DND-41 (cell line): ENCODE data around the gene OPALIN.

Experiments used
- ATAC-seq: fragments of 200-7000 bp; cut with Tn5 transposase; 3 replicates; pipeline ENCODE4 v1.9.1; 2021; ENCODE audit warnings: low read depth; ENCODE audit not compliant: insufficient read depth
- DNase-seq: peaks from one replicate; pipeline ENCODE4 v3.0.0-alpha.2; 2020
- H2AFZ ChIP-seq: 2 replicates; pipeline ENCODE4 v1.6.0; 2012; ENCODE audit warnings: low read depth, low read length
- H3K27ac ChIP-seq: 2 replicates; pipeline ENCODE4 v1.5.1; 2012; ENCODE audit warnings: low read length, inconsistent platforms
- H3K27me3 ChIP-seq: fragments of 200-600 bp; sonication (generic); 2 replicates; pipeline ENCODE4 v1.6.0; 2012; ENCODE audit warnings: low read length, mild to moderate bottlenecking, inconsistent platforms; ENCODE audit not compliant: insufficient read depth, poor library complexity
- H3K36me3 ChIP-seq: 2 replicates; pipeline ENCODE4 v1.5.1; 2012; ENCODE audit warnings: low read length, inconsistent platforms; ENCODE audit not compliant: insufficient read depth
- H3K4me1 ChIP-seq: 2 replicates; pipeline ENCODE4 v1.5.1; 2012; ENCODE audit warnings: mild to moderate bottlenecking, low read length; ENCODE audit not compliant: insufficient read depth
- H3K4me2 ChIP-seq: 2 replicates; pipeline ENCODE4 v1.6.0; 2012; ENCODE audit warnings: mild to moderate bottlenecking, moderate library complexity, low read length, inconsistent platforms; ENCODE audit not compliant: insufficient read depth
- H3K4me3 ChIP-seq, 2 experiments: fragments of 200-600 bp in 1 of 2; shearing (Covaris generic) in 1 of 2; 2 replicates each; pipeline ENCODE4 v1.5.1; 2012 to 2016; ENCODE audit warnings: inconsistent platforms in 2 of 2, low read length in 2 of 2, mild to moderate bottlenecking in 2 of 2, low read depth in 1 of 2, moderate library complexity in 1 of 2
- H3K79me2 ChIP-seq: 2 replicates; pipeline ENCODE4 v1.6.0; 2012; ENCODE audit warnings: low read length, inconsistent platforms; ENCODE audit not compliant: insufficient read depth
- H3K9ac ChIP-seq: 2 replicates; pipeline ENCODE4 v1.6.0; 2012; ENCODE audit warnings: low read depth, mild to moderate bottlenecking, inconsistent platforms, low read length, moderate library complexity
- H3K9me3 ChIP-seq: 2 replicates; pipeline ENCODE4 v1.5.1; 2012; ENCODE audit warnings: low read length, moderate library complexity, mild to moderate bottlenecking, inconsistent platforms; ENCODE audit not compliant: insufficient read depth, severe bottlenecking
- H4K20me1 ChIP-seq: 2 replicates; pipeline ENCODE4 v1.6.0; 2012; ENCODE audit warnings: low read length; ENCODE audit not compliant: insufficient read depth
- EZH2 ChIP-seq: IDR thresholded peaks from 3 replicates; pipeline ENCODE4 v1.6.1; 2012; ENCODE audit warnings: borderline replicate concordance, low read depth, mild to moderate bottlenecking, moderate library complexity, low read length, inconsistent platforms; ENCODE audit not compliant: severe bottlenecking
- TF ChIP-seq, protein P1 (sequence below): IDR thresholded peaks from 2 replicates; pipeline ENCODE4 v1.5.1; 2012; ENCODE audit warnings: borderline replicate concordance, low read length, moderate library complexity, mild to moderate bottlenecking; ENCODE audit not compliant: poor library complexity, severe bottlenecking; ENCODE audit errors: extremely low read depth

OPALIN gene

DNA sequence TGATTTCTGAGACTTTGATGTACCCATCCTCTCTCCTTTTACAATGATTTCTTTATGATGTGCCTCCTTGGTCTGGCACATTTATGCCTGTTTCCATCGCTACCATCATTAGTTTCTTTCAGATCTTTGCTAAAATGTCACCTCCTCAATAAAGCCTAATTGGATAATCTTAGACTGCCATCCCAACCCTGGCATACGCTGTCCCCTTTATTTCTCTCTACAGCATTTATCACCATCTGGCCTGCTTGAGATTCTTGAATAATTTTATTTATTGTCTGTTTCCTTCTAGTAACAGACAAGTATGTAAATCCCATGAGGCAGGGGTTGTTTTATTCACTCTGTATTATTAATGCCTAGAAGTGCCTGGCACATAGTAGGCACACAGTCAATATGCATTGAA is 61.3 kb downstream of the OPALIN start:
- Histone ChIP-seq H3K4me3 (no peak overlapping the region), H3K9ac (peak overlapping the region; percentile 55), H3K4me1 (peaks cover 100% of the 10 kb centered on the region), H2AFZ (no peak overlapping the region), H3K36me3 (peaks cover 11% of the 10 kb centered on the region; the same call in 1 of the 2 replicates), H3K4me2 (peak overlapping the region; percentile 71; the same call in 1 of the 2 replicates), H4K20me1 (no peaks in the 10 kb centered on the region), H3K9me3 (no peaks in the 10 kb centered on the region), H3K27ac (peak overlapping the region; percentile 92), H3K79me2 (peaks cover 37% of the 10 kb centered on the region), H3K27me3 (no peaks in the 10 kb centered on the region)
- TF ChIP-seq, protein P1, sequence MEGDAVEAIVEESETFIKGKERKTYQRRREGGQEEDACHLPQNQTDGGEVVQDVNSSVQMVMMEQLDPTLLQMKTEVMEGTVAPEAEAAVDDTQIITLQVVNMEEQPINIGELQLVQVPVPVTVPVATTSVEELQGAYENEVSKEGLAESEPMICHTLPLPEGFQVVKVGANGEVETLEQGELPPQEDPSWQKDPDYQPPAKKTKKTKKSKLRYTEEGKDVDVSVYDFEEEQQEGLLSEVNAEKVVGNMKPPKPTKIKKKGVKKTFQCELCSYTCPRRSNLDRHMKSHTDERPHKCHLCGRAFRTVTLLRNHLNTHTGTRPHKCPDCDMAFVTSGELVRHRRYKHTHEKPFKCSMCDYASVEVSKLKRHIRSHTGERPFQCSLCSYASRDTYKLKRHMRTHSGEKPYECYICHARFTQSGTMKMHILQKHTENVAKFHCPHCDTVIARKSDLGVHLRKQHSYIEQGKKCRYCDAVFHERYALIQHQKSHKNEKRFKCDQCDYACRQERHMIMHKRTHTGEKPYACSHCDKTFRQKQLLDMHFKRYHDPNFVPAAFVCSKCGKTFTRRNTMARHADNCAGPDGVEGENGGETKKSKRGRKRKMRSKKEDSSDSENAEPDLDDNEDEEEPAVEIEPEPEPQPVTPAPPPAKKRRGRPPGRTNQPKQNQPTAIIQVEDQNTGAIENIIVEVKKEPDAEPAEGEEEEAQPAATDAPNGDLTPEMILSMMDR = no peak
- DNase-seq = no peak
- ATAC-seq = no peak

DNA sequence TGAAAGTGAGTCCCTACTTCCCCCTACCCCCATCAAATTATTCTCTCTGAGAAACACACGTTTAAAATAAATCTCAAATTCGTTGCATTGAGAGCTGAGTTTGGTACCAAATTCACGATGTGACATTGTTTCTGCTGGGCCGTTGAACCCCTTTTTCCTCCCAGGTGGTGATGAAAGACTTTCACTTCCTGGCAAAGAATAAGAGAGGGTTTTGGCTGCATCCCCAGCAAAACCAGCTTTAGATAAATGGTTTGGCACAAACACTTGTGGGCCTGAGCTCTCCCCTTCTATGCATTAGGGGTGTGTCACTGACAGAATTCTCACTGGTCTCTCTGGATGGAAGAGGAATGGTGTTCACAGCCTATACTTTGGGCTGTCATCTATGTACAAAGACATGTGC is 63.3 kb downstream of the OPALIN start:
- H3K4me2 ChIP-seq = peak overlapping the region; percentile 48
- no peaks in the 10 kb centered on the region for H3K27me3 ChIP-seq
- H3K4me1 ChIP-seq = peaks cover 80% of the 10 kb centered on the region

More for the DNA sequence above, 63.3 kb downstream of the OPALIN start:
- Histone ChIP-seq H3K36me3 (peaks cover 11% of the 10 kb centered on the region; the same call in 1 of the 2 replicates), H4K20me1 (no peaks in the 10 kb centered on the region), H2AFZ (peak overlapping the region; percentile 19; the same call in 1 of the 2 replicates), H3K27ac (peak overlapping the region; percentile 92), H3K9ac (peak overlapping the region; percentile 47), H3K79me2 (peaks cover 17% of the 10 kb centered on the region), H3K9me3 (no peaks in the 10 kb centered on the region), H3K4me3 (peak overlapping the region in 1 of 2 experiments; percentile 11; a peak in 1 of 4 replicates)
- ATAC-seq (peak; percentile 59), DNase-seq (peak; percentile 70)
- TF ChIP-seq EZH2 = no peak
- TF ChIP-seq, protein P1 = no peak
